ENCODE results near the gene DPP10. TPM values are rescaled to one million over a fixed set of nuclear protein-coding genes. Genes with fewer than 3 reads are reported as not detected.

The DPP10 gene
- total RNA-seq, 3 donors from 2014 or later (not counting 1 experiment from before 2014, with no cell fraction given) = not detected

GRCh38 chr2:114922076-114922475, 479.6 kb downstream of the DPP10 start:
- Histone ChIP-seq H3K9me3 (ENCODE audit: control insufficient read depth, insufficient read depth, low read length) (no peaks in the 10 kb centered on the region), H3K36me3 (ENCODE audit: control insufficient read depth, insufficient read depth, low read length) (no peaks in the 10 kb centered on the region), H3K4me1 (ENCODE audit: control insufficient read depth, insufficient read depth, low read length) (no peaks in the 10 kb centered on the region), H3K4me3 (ENCODE audit: low read length) (no peak overlapping the region), H3K27me3 (ENCODE audit: control insufficient read depth, insufficient read depth, low read length) (no peaks in the 10 kb centered on the region), H3K27ac (ENCODE audit: low read length) (no peak overlapping the region)
- no peak overlapping the region for H3K4me3 Mint-ChIP-seq
- H3K27me3 Mint-ChIP-seq (ENCODE audit: low read depth in 2 of 2) = no peaks in the 10 kb centered on the region
- no peak for ATAC-seq
- WGBS (ENCODE audit: insufficient coverage) = 93% methylated on average over 3 of the region's 3 CpGs
- DNase-seq = no peak
- no peak for TF ChIP-seq CTCF (IDR thresholded peaks at IDR 0.05)
- H3K36me3 Mint-ChIP-seq = no peaks in the 10 kb centered on the region
- intact Hi-C loops (cut with micrococcal nuclease) = no loop called here
- no peak overlapping the region for H3K27ac Mint-ChIP-seq
- no peaks in the 10 kb centered on the region for H3K4me1 Mint-ChIP-seq
- peaks cover 10 to 12% of the 10 kb centered on the region in 2 donors for H3K9me3 Mint-ChIP-seq

- peaks cover 10% of the 10 kb centered on the region for H3K9me3 ChIP-seq (ENCODE audit: control insufficient read depth, insufficient read depth, low read length)
- DNase-seq (no peak), ATAC-seq (no peak)
- intact Hi-C loops (cut with micrococcal nuclease) = no loop called here
- Mint-ChIP-seq H3K4me3 (no peak overlapping the region), H3K27ac (no peak overlapping the region), H3K27me3 (ENCODE audit: low read depth in 2 of 2) (no peaks in the 10 kb centered on the region), H3K9me3 (peaks cover 3 to 17% of the 10 kb centered on the region in 2 donors), H3K4me1 (no peaks in the 10 kb centered on the region), H3K36me3 (peaks cover 6% of the 10 kb centered on the region)
- no peak for TF ChIP-seq CTCF (IDR thresholded peaks at IDR 0.05)
- WGBS (ENCODE audit: insufficient coverage) = 80% methylated on average over 10 of the region's 10 CpGs
- H3K27ac ChIP-seq (ENCODE audit: low read length) = no peak overlapping the region
- H3K36me3 ChIP-seq (ENCODE audit: control insufficient read depth, insufficient read depth, low read length) = no peaks in the 10 kb centered on the region
- no peak overlapping the region for H3K4me3 ChIP-seq (ENCODE audit: low read length)
- H3K4me1 ChIP-seq (ENCODE audit: control insufficient read depth, insufficient read depth, low read length) = no peaks in the 10 kb centered on the region
- no peaks in the 10 kb centered on the region for H3K27me3 ChIP-seq (ENCODE audit: control insufficient read depth, insufficient read depth, low read length)
These were observed 483.1 kb downstream of the DPP10 start for GRCh38 chr2:114925296-114926255.

- no peaks in the 10 kb centered on the region for H3K4me1 Mint-ChIP-seq
- Histone ChIP-seq H3K4me1 (ENCODE audit: control insufficient read depth, insufficient read depth, low read length) (no peaks in the 10 kb centered on the region), H3K4me3 (ENCODE audit: low read length) (no peak overlapping the region), H3K27ac (ENCODE audit: low read length) (no peak overlapping the region), H3K36me3 (ENCODE audit: control insufficient read depth, insufficient read depth, low read length) (no peaks in the 10 kb centered on the region), H3K27me3 (ENCODE audit: control insufficient read depth, insufficient read depth, low read length) (no peaks in the 10 kb centered on the region), H3K9me3 (ENCODE audit: control insufficient read depth, insufficient read depth, low read length) (peaks cover 12% of the 10 kb centered on the region)
- no peak for TF ChIP-seq CTCF (IDR thresholded peaks at IDR 0.05)
- ATAC-seq (no peak), DNase-seq (no peak)
- 91% methylated on average over 3 of the region's 4 CpGs for WGBS (ENCODE audit: insufficient coverage)
- intact Hi-C loops (cut with micrococcal nuclease) = no loop called here
- H3K4me3 Mint-ChIP-seq = no peak overlapping the region
- H3K27ac Mint-ChIP-seq = no peak overlapping the region
- H3K9me3 Mint-ChIP-seq = peaks cover 3 to 18% of the 10 kb centered on the region in 2 donors
- H3K27me3 Mint-ChIP-seq (ENCODE audit: low read depth in 2 of 2) = no peaks in the 10 kb centered on the region
- peaks cover 6% of the 10 kb centered on the region for H3K36me3 Mint-ChIP-seq
These were observed 483.9 kb downstream of the DPP10 start for GRCh38 chr2:114926303-114926702.
